HCT116 (cell line): ENCODE results near the gene CHID1. TPM values are rescaled to one million over a fixed set of nuclear protein-coding genes. Genes with fewer than 3 reads are reported as not detected.

Experiments
- ATAC-seq: fragments of 200-7000 bp; cut with Tn5 transposase; 2 replicates; pipeline ENCODE4 v1.9.1; 2020; ENCODE audit warnings: mild to moderate bottlenecking, moderate library complexity
- BruUV-seq: library from RNA; stranded (reverse); fragments of 400-500 nt; replicated peaks from 2 replicates; lab custom pipeline; 2021; lab: Mats Ljungman, UMichigan
- CTCF ChIA-PET: fragments of 300-600 bp; sonication (Branson Sonifier 250); formaldehyde crosslinking; loops from one replicate; lab custom pipeline; 2021; ENCODE audit warnings: antibody characterized with exemption; lab: Charles Lee
- POLR2A ChIA-PET: fragments of 300-600, 350-600 bp; sonication (Branson Sonifier 250); formaldehyde crosslinking; loops from one replicate; lab custom pipeline; 2021; ENCODE audit warnings: antibody characterized with exemption; lab: Charles Lee
- RAD21 ChIA-PET, 2 experiments: fragments of 300-600 bp; sonication (Branson Sonifier 250); formaldehyde crosslinking; loops; one replicate each; lab custom pipeline; 2023; ENCODE audit warnings: low total read pairs in 2 of 2; ENCODE audit not compliant: uncharacterized antibody in 2 of 2, unreplicated experiment in 2 of 2, low non-redundant PET in 1 of 2; lab: Charles Lee
- DNase-seq: peaks from one replicate; pipeline ENCODE4 v3.0.0-alpha.2; 2010; ENCODE audit warnings: low read depth, low spot score
- H2AFZ ChIP-seq: fragments of 200-600 bp; shearing (Covaris generic), sonication (generic); 2 replicates; pipeline ENCODE4 v1.6.1; 2017; ENCODE audit warnings: low read depth, mixed run types, mixed read lengths, antibody characterized with exemption, low read length; ENCODE audit not compliant: poor library complexity, severe bottlenecking
- H3K27ac ChIP-seq: 2 replicates; pipeline ENCODE4 v1.5.1; 2012; ENCODE audit warnings: low read depth, low read length
- H3K27me3 ChIP-seq: fragments of 200-600 bp; sonication (generic); 2 replicates; pipeline ENCODE4 v1.6.1; 2016; ENCODE audit warnings: mixed run types, low read length, mixed read lengths; ENCODE audit not compliant: insufficient read depth
- H3K36me3 ChIP-seq, 2 experiments: fragments of 200-500 bp in 1 of 2; fragments of 200-600 bp in 1 of 2; sonication (Bioruptor generic) in 1 of 2; sonication (generic) in 1 of 2; 2 replicates each; pipeline versions ENCODE4 v1.5.1 to v1.6.1; 2014 to 2016; ENCODE audit warnings: low read length in 2 of 2, inconsistent platforms in 1 of 2, mixed read lengths in 1 of 2, mixed run types in 1 of 2; ENCODE audit not compliant: insufficient read depth in 2 of 2, control insufficient read depth in 1 of 2
- H3K4me1 ChIP-seq, 2 experiments: fragments of 200-600 bp in 1 of 2; sonication (generic) in 1 of 2; 2 replicates each; pipeline versions ENCODE4 v1.5.1 to v1.6.1; 2012 to 2017; ENCODE audit warnings: low read length in 2 of 2, inconsistent platforms in 1 of 2, mild to moderate bottlenecking in 1 of 2, mixed read lengths in 1 of 2, mixed run types in 1 of 2, moderate library complexity in 1 of 2; ENCODE audit not compliant: insufficient read depth in 2 of 2, control insufficient read depth in 1 of 2
- H3K4me2 ChIP-seq: fragments of 200-600 bp; sonication (generic); 2 replicates; pipeline ENCODE4 v1.6.1; 2017; ENCODE audit warnings: mixed run types, low read length, mixed read lengths
- H3K4me3 ChIP-seq, 2 experiments: fragments of 200-600 bp in 1 of 2; sonication (generic) in 1 of 2; replicated peaks in 1 of 2; 2 replicates each; pipeline ENCODE4 v1.5.1; 2011 to 2016; ENCODE audit warnings: low read length in 2 of 2, control low read depth in 1 of 2, low read depth in 1 of 2, mild to moderate bottlenecking in 1 of 2, mixed read lengths in 1 of 2, mixed run types in 1 of 2
- H3K79me2 ChIP-seq: fragments of 200-600 bp; sonication (generic); 2 replicates; pipeline ENCODE4 v1.6.1; 2017; ENCODE audit warnings: mild to moderate bottlenecking, mixed run types, low read length, moderate library complexity, mixed read lengths; ENCODE audit not compliant: insufficient read depth
- H3K9ac ChIP-seq: fragments of 200-600 bp; sonication (generic); 2 replicates; pipeline ENCODE4 v1.6.1; 2016; ENCODE audit warnings: low read length, mixed read lengths
- H3K9me2 ChIP-seq: fragments of 200-600 bp; sonication (generic), shearing (Covaris generic); 2 replicates; pipeline ENCODE4 v1.6.1; 2017; ENCODE audit warnings: mixed run types, mild to moderate bottlenecking, moderate library complexity; ENCODE audit not compliant: insufficient read depth
- H3K9me3 ChIP-seq, 2 experiments: fragments of 200-500 bp in 1 of 2; fragments of 200-600 bp in 1 of 2; sonication (Bioruptor generic) in 1 of 2; sonication (generic) in 1 of 2; 2 replicates each; pipeline ENCODE4 v1.6.1; 2014 to 2017; ENCODE audit warnings: low read length in 2 of 2, mixed read lengths in 2 of 2, inconsistent platforms in 1 of 2, low read depth in 1 of 2, mild to moderate bottlenecking in 1 of 2, mixed run types in 1 of 2, moderate library complexity in 1 of 2; ENCODE audit not compliant: control insufficient read depth in 1 of 2, insufficient read depth in 1 of 2
- H4K20me1 ChIP-seq: fragments of 200-600 bp; sonication (generic), shearing (Covaris generic); 2 replicates; pipeline ENCODE4 v1.6.1; 2017; ENCODE audit warnings: mixed run types, mild to moderate bottlenecking, moderate library complexity; ENCODE audit not compliant: insufficient read depth
- ATF3 ChIP-seq: IDR thresholded peaks from 2 replicates; pipeline ENCODE4 v1.6.1; 2012
- CBX3 ChIP-seq: IDR thresholded peaks from 2 replicates; pipeline ENCODE4 v1.6.1; 2012; ENCODE audit warnings: low read depth
- CEBPB ChIP-seq: IDR thresholded peaks from 2 replicates; pipeline ENCODE4 v1.6.1; 2012; ENCODE audit warnings: low read depth
- EGR1 ChIP-seq: IDR thresholded peaks from 2 replicates; pipeline ENCODE4 v1.6.1; 2012; ENCODE audit warnings: low read depth
- ELF1 ChIP-seq: IDR thresholded peaks from 2 replicates; pipeline ENCODE4 v1.6.1; 2012; ENCODE audit warnings: low read depth, borderline replicate concordance
- EZH2phosphoT487 ChIP-seq: fragments of 200-600 bp; IDR thresholded peaks from 2 replicates; pipeline ENCODE4 v1.6.1; 2018; ENCODE audit warnings: antibody characterized with exemption, borderline replicate concordance
- FOSL1 ChIP-seq: IDR thresholded peaks from 2 replicates; pipeline ENCODE4 v1.6.1; 2012; ENCODE audit warnings: low read depth
- JUND ChIP-seq: IDR thresholded peaks from 2 replicates; pipeline ENCODE4 v1.6.1; 2012
- MAX ChIP-seq: IDR thresholded peaks from 2 replicates; pipeline ENCODE4 v1.6.1; 2012
- POLR2A ChIP-seq: IDR thresholded peaks from 2 replicates; pipeline ENCODE4 v1.7.0; 2011; ENCODE audit warnings: borderline replicate concordance; ENCODE audit not compliant: insufficient read depth, insufficient read length; ENCODE audit errors: extremely low read depth
- POLR2AphosphoS5 ChIP-seq: IDR thresholded peaks from 2 replicates; pipeline ENCODE4 v1.6.1; 2011; ENCODE audit warnings: mild to moderate bottlenecking, low read depth, low read length, moderate library complexity
- SP1 ChIP-seq: IDR thresholded peaks from 2 replicates; pipeline ENCODE4 v1.6.1; 2012; ENCODE audit warnings: low read depth
- SRF ChIP-seq: IDR thresholded peaks from 2 replicates; pipeline ENCODE4 v1.6.1; 2012; ENCODE audit warnings: low read depth
- ZBTB33 ChIP-seq: IDR thresholded peaks from 2 replicates; pipeline ENCODE4 v1.6.1; 2011; ENCODE audit warnings: mild to moderate bottlenecking, low read length, moderate library complexity; ENCODE audit not compliant: insufficient replicate concordance; ENCODE audit errors: extremely low read depth
- ZFX ChIP-seq: fragments of 450-650 bp; IDR thresholded peaks from 2 replicates; pipeline ENCODE4 v1.6.1; 2017
- intact Hi-C: fragments of 100-400 bp; cut with micrococcal nuclease; formaldehyde crosslinking; loops from 2 replicates; pipeline ENCODE4 v1.10.0; 2022
- total RNA-seq: library from RNA; stranded (reverse); gene quantifications from one replicate; pipeline ENCODE4 v1.2.1, GENCODE V29; 2021; ENCODE audit not compliant: unreplicated experiment

The CHID1 gene
- total RNA-seq, 1 experiment from 2014 or later: 102 TPM

DNA sequence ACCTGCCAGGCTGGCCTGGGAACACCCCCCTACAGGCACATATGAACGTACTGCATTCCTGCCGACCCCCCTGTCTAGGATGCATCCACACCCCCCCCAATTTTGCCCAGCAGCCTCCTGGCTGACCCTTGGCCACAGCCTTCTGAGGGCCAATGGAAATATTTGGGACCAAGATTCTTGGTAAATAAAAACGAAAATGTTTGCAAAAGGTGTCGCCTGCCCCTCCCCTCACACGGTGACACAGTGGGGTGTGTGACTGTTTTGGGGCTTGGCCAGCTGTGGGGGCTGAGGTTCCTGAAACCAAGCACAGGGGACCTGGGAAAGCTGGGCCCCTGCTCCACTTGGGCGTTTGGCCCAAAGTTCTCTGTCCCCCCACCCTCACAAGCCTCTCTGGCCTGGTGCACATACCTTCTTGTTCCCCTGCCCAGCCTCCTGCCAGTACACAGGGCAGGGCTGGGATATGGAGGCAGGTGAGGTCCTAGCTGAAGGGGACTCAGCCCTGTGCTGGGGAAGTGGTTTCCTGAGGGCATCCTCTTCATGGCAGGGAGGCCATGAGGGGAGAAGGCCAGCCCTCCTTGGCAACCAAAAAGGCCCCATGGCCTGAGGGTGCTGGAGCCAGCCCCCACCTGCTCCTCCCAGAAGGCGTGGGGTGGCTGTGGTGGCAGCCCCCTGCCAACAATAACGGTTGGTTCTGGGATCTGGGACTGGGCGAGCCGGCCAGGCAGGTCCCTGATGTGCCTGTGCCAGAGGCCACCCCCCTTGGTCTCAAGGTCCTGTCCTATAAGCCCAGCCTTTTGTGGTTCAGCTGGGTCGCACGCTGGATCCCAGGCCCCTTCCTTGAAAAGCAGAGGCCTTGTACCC, 85.0 kb downstream of the CHID1 start:
- peak overlapping the region; percentile 28; the same call in 1 of the 2 replicates for H3K4me2 ChIP-seq
- RAD21 ChIA-PET: interaction anchor here (0.8 to 1.2 kb wide), 2 partner anchors 9 to 10 kb away, joined by 3 read pairs; no protein-coding TSS in a partner anchor
- no peaks in the 10 kb centered on the region for H3K9me3 ChIP-seq
- TF ChIP-seq EZH2phosphoT487: no peak
- no peak for TF ChIP-seq FOSL1
- TF ChIP-seq ZBTB33: no peak
- no peak for TF ChIP-seq ELF1
- TF ChIP-seq ATF3: no peak
- no peak for TF ChIP-seq MAX
- TF ChIP-seq JUND: no peak
- TF ChIP-seq EGR1: no peak
- TF ChIP-seq ZFX: no peak
- TF ChIP-seq SP1: no peak
- TF ChIP-seq SRF: no peak
- no peak for TF ChIP-seq POLR2AphosphoS5
- no peak for TF ChIP-seq CBX3
- no peak for TF ChIP-seq POLR2A
- TF ChIP-seq CEBPB: no peak
- no peak overlapping the region for H3K4me3 ChIP-seq
- DNase-seq (no peak), ATAC-seq (no peak)
- H3K4me1 ChIP-seq: peaks cover 31 to 46% of the 10 kb centered on the region in 2 experiments
- H3K9ac ChIP-seq: peak overlapping the region; percentile 76
- BruUV-seq: no TSS peak
- CTCF ChIA-PET: no interaction called here
- peaks cover 16% of the 10 kb centered on the region for H3K79me2 ChIP-seq
- H3K36me3 ChIP-seq: no peaks in the 10 kb centered on the region
- no peaks in the 10 kb centered on the region for H4K20me1 ChIP-seq
- H3K27me3 ChIP-seq: no peaks in the 10 kb centered on the region
- no peak overlapping the region for H2AFZ ChIP-seq
- peak overlapping the region; percentile 32; the same call in 1 of the 2 replicates for H3K27ac ChIP-seq
- POLR2A ChIA-PET: interaction anchor here (0.8 kb wide), 1 partner anchor 9 kb away, joined by 3 read pairs; no protein-coding TSS in a partner anchor
- intact Hi-C loops: no loop called here
- H3K9me2 ChIP-seq: no peaks in the 10 kb centered on the region
